Fibroblast of skin of abdomen (primary cell): ENCODE results near the gene PGP.

ENCODE experiments used
- DNase-seq: peaks from one replicate; pipeline ENCODE4 v3.0.0-alpha.2; 2013

PGP gene

GRCh38 chr16:2197765-2198164 lies 16.9 kb downstream of the PGP start:
- DNase-seq = no peak

GRCh38 chr16:2196981-2197511 lies 17.6 kb downstream of the PGP start:
- DNase-seq = no peak

- no peak for DNase-seq
Observed at GRCh38 chr16:2196162-2196980, 18.3 kb downstream of the PGP start, which contains the start of gene CASKIN1. TSS of gene CASKIN1 (minus strand) at chr16:2196605. CDS start at chr16:2196432, 173 bp downstream.

GRCh38 chr16:2195322-2196161 lies 19.1 kb downstream of the PGP start:
- no peak for DNase-seq

- peak; percentile 20 for DNase-seq
Observed at GRCh38 chr16:2194852-2195321, 19.8 kb downstream of the PGP start.

GRCh38 chr16:2194166-2194834 lies 20.3 kb downstream of the PGP start:
- DNase-seq = peak; percentile 57

GRCh38 chr16:2191446-2191706 lies 23.3 kb downstream of the PGP start:
- no peak for DNase-seq

GRCh38 chr16:2190659-2191445 lies 23.8 kb downstream of the PGP start:
- DNase-seq = no peak

- DNase-seq = no peak
Observed at GRCh38 chr16:2190002-2190658, 24.5 kb downstream of the PGP start.

- no peak for DNase-seq
Observed at GRCh38 chr16:2189252-2189893, 25.3 kb downstream of the PGP start.

GRCh38 chr16:2188395-2188794 lies 26.2 kb downstream of the PGP start:
- DNase-seq = no peak

- no peak for DNase-seq
Observed at GRCh38 chr16:2187212-2187611, 27.4 kb downstream of the PGP start.

- no peak for DNase-seq
Observed at GRCh38 chr16:2186505-2186904, 28.1 kb downstream of the PGP start.

GRCh38 chr16:2186064-2186463 lies 28.6 kb downstream of the PGP start:
- no peak for DNase-seq

- no peak for DNase-seq
Observed at GRCh38 chr16:2184962-2185361, 29.7 kb downstream of the PGP start.

GRCh38 chr16:2184346-2184745 lies 30.3 kb downstream of the PGP start:
- DNase-seq = no peak

GRCh38 chr16:2183671-2184070 lies 31.0 kb downstream of the PGP start:
- no peak for DNase-seq

- no peak for DNase-seq
Observed at GRCh38 chr16:2181952-2182351, 32.7 kb downstream of the PGP start.

- DNase-seq = no peak
Observed at GRCh38 chr16:2180962-2181923, 33.4 kb downstream of the PGP start.

GRCh38 chr16:2180461-2180860 lies 34.2 kb downstream of the PGP start:
- no peak for DNase-seq
